GM19025 (cell line): ENCODE data around the gene C6orf15.

Source experiments
- ATAC-seq: cut with Tn5 transposase; IDR thresholded peaks from one replicate; pipeline ENCODE4 v1.9.1; 2021; ENCODE audit warnings: mild to moderate bottlenecking, low read depth, moderate library complexity; ENCODE audit not compliant: unreplicated experiment

The C6orf15 gene

GRCh38 chr6:31131595-31131994 is 19.2 kb upstream of the C6orf15 start:
- ATAC-seq: no peak

- no peak for ATAC-seq
These were observed 18.4 kb upstream of the C6orf15 start for GRCh38 chr6:31130751-31131150.

- no peak for ATAC-seq
These were observed 16.8 kb upstream of the C6orf15 start for GRCh38 chr6:31129130-31129529.

GRCh38 chr6:31128093-31128676 is 15.8 kb upstream of the C6orf15 start:
- no peak for ATAC-seq

GRCh38 chr6:31126396-31127175 is 14.2 kb upstream of the C6orf15 start:
- no peak for ATAC-seq

- no peak for ATAC-seq
These were observed 13.4 kb upstream of the C6orf15 start for GRCh38 chr6:31125586-31126363.

- ATAC-seq: no peak
These were observed 12.8 kb upstream of the C6orf15 start for GRCh38 chr6:31125162-31125561.

- ATAC-seq: no peak
These were observed 10.7 kb upstream of the C6orf15 start for GRCh38 chr6:31122791-31123706.

- no peak for ATAC-seq
These were observed 8.9 kb upstream of the C6orf15 start for GRCh38 chr6:31121131-31121790.

- no peak for ATAC-seq
These were observed 8.0 kb upstream of the C6orf15 start, which contains the start of gene CDSN for GRCh38 chr6:31120151-31120915. Gene CDSN, minus strand, starts transcription at chr6:31120446. Its CDS starts 27 bp downstream, at chr6:31120419.

- no peak for ATAC-seq
These were observed 5.8 kb upstream of the C6orf15 start for GRCh38 chr6:31118178-31118577.

GRCh38 chr6:31116661-31117385 is 4.4 kb upstream of the C6orf15 start:
- no peak for ATAC-seq

GRCh38 chr6:31115941-31116560 is 3.7 kb upstream of the C6orf15 start:
- ATAC-seq: no peak

GRCh38 chr6:31114970-31115849 is 2.8 kb upstream of the C6orf15 start:
- no peak for ATAC-seq

- ATAC-seq: no peak
These were observed 2.1 kb upstream of the C6orf15 start, which contains the start of gene PSORS1C1 for GRCh38 chr6:31114541-31114878. Gene PSORS1C1, plus strand, starts transcription at chr6:31114800. Its CDS starts 14,833 bp downstream, at chr6:31129633.

GRCh38 chr6:31113861-31114540 is 1.6 kb upstream of the C6orf15 start:
- ATAC-seq: no peak
